Measurements from ENCODE around the gene CC2D1A. TPM values are rescaled to one million over a fixed set of nuclear protein-coding genes. Genes with fewer than 3 reads are reported as not detected.

The CC2D1A gene
- total RNA-seq, 1 donor from 2014 or later: 20.1 TPM

DNA sequence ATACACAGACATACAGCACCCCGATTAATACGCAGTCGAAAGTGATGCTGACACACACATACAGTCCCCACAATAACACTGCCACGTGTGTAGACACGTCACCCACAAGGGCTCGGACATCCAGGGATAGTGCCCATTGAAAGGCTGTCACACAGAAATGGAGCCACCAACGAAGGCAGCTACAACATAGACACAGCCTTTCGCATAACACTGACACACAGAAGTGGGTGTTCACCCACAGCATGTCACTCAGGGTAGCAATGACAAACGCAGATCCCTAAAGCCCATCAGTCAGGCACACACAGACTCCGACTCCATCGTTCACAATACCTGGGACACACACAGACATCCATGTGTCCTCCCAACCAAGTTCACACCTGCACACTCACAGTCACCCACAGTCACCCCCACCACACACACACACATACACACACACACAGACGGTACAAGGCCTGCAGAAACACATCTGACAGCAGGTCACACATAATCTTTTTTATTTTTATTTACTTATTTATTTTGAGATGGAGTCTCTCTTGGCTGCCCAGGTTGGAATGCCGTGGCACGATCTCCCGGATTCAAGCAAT is 39.4 kb upstream of the CC2D1A start:
- H3K9me3 ChIP-seq (replicated peaks): no peaks in the 10 kb centered on the region
- intact Hi-C loops (cut with micrococcal nuclease): loop anchor here (10.0 kb wide), 1 partner anchor 82 kb away; no protein-coding TSS in a partner anchor
- peak overlapping the region; percentile 85 for H3K4me3 ChIP-seq
- no peak for DNase-seq
- no peak overlapping the region for H3K27ac ChIP-seq (replicated peaks)
- TF ChIP-seq, protein P1, sequence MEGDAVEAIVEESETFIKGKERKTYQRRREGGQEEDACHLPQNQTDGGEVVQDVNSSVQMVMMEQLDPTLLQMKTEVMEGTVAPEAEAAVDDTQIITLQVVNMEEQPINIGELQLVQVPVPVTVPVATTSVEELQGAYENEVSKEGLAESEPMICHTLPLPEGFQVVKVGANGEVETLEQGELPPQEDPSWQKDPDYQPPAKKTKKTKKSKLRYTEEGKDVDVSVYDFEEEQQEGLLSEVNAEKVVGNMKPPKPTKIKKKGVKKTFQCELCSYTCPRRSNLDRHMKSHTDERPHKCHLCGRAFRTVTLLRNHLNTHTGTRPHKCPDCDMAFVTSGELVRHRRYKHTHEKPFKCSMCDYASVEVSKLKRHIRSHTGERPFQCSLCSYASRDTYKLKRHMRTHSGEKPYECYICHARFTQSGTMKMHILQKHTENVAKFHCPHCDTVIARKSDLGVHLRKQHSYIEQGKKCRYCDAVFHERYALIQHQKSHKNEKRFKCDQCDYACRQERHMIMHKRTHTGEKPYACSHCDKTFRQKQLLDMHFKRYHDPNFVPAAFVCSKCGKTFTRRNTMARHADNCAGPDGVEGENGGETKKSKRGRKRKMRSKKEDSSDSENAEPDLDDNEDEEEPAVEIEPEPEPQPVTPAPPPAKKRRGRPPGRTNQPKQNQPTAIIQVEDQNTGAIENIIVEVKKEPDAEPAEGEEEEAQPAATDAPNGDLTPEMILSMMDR (IDR thresholded peaks at IDR 0.05; ENCODE audit: borderline replicate concordance): no peak
- no peaks in the 10 kb centered on the region for H3K36me3 ChIP-seq
- peaks cover 32% of the 10 kb centered on the region for H3K4me1 ChIP-seq
- no peaks in the 10 kb centered on the region for H3K27me3 ChIP-seq (ENCODE audit: low read depth)

DNA sequence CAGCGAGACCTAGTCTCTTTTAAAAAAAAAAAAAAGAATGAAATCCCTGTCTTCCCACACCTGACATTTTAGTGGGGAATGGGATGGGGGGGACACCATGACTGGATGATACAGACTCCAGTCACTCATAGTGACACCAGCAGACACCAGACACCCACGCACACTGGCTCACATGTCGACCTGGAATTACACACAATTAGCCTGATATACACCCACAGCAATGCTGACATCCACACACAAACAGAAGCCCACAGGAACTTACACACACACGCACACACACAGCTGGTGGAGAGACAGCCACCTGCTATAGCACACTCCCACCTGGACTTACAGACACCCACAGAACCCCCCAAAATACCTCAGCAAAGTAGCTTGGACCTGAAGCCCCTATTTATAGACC is 37.3 kb upstream of the CC2D1A start:
- H3K27me3 ChIP-seq (ENCODE audit: low read depth): no peaks in the 10 kb centered on the region
- H3K4me1 ChIP-seq: peaks cover 30% of the 10 kb centered on the region
- H3K9me3 ChIP-seq (replicated peaks): no peaks in the 10 kb centered on the region
- TF ChIP-seq, protein P1 (IDR thresholded peaks at IDR 0.05; ENCODE audit: borderline replicate concordance): no peak
- no peaks in the 10 kb centered on the region for H3K36me3 ChIP-seq
- intact Hi-C loops (cut with micrococcal nuclease): loop anchor here (10.0 kb wide), 1 partner anchor 84 kb away; no protein-coding TSS in a partner anchor
- no peak for DNase-seq
- no peak overlapping the region for H3K4me3 ChIP-seq
- no peak overlapping the region for H3K27ac ChIP-seq (replicated peaks)

DNA sequence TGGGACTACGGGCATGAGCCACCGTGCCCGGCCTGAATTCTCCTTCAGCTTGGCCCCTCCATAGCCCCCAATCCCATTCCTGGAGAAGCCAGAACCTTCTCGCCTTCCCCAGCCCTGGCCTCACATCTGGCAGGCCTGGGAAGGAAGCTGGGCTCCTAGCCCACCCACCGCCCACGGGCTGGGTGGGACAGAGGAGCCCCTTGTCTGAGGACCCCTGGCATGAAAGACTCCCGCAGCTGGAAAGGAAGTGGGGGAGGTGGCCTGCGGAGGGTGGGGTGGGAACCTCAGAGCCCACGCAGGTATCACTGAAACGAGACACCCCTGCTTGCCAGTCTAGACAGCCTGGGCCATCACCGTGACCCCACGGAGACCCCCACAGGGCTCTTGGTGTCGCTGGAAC is 36.7 kb upstream of the CC2D1A start:
- Histone ChIP-seq H3K27ac (replicated peaks) (no peak overlapping the region), H3K27me3 (ENCODE audit: low read depth) (no peaks in the 10 kb centered on the region), H3K9me3 (replicated peaks) (no peaks in the 10 kb centered on the region), H3K36me3 (no peaks in the 10 kb centered on the region), H3K4me3 (no peak overlapping the region), H3K4me1 (peaks cover 25% of the 10 kb centered on the region)
- intact Hi-C loops (cut with micrococcal nuclease): loop anchor here (10.0 kb wide), 1 partner anchor 84 kb away; no protein-coding TSS in a partner anchor
- TF ChIP-seq, protein P1 (IDR thresholded peaks at IDR 0.05; ENCODE audit: borderline replicate concordance): no peak
- no peak for DNase-seq

DNA sequence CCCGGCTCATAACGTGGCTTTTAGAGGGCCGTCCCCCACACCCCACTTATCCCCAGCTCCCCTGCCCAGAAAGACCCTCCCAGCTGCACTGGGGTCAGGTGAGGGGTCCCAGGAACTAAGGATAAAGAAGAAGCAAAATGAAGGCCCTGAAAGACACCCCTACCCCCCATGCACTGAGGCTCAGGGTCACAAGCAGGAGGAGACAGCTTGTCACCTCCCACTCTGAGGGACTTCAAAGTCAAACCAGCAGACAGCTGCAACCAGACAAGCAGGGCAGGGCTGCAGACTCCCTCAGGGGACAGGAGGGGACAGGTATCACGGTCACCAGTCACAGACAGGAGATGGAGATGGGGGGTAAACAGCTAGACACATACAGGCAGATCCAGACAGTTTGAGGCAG is 35.1 kb upstream of the CC2D1A start:
- TF ChIP-seq, protein P1 (IDR thresholded peaks at IDR 0.05; ENCODE audit: borderline replicate concordance): no peak
- H3K36me3 ChIP-seq: no peaks in the 10 kb centered on the region
- no peaks in the 10 kb centered on the region for H3K27me3 ChIP-seq (ENCODE audit: low read depth)
- no peaks in the 10 kb centered on the region for H3K9me3 ChIP-seq (replicated peaks)
- H3K27ac ChIP-seq (replicated peaks): no peak overlapping the region
- intact Hi-C loops (cut with micrococcal nuclease): no loop called here
- no peak overlapping the region for H3K4me3 ChIP-seq
- H3K4me1 ChIP-seq: peaks cover 14% of the 10 kb centered on the region
- DNase-seq: no peak

DNA sequence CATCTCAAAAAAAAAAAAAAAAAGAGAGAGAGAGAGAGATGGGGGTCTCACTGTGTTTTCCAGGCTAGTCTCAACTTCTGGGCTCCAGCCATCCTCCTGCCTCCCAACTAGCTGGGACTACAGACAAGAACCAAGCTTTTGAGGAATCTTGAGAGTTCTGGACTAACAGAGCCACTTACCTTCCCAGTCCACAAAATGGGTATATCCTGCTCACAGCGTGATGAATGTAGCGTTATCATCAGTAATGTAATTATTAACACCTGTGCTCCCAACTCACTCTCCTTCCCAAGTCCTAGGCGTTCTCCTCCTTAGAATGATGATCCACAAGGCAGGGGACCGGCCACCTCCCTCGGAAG is 33.7 kb upstream of the CC2D1A start:
- DNase-seq: no peak

More for the DNA sequence above, 33.7 kb upstream of the CC2D1A start:
- no peaks in the 10 kb centered on the region for H3K36me3 ChIP-seq
- TF ChIP-seq, protein P1 (IDR thresholded peaks at IDR 0.05; ENCODE audit: borderline replicate concordance): no peak
- no peaks in the 10 kb centered on the region for H3K27me3 ChIP-seq (ENCODE audit: low read depth)
- H3K27ac ChIP-seq (replicated peaks): no peak overlapping the region
- H3K9me3 ChIP-seq (replicated peaks): no peaks in the 10 kb centered on the region
- peak overlapping the region; percentile 62 for H3K4me3 ChIP-seq
- intact Hi-C loops (cut with micrococcal nuclease): no loop called here
- H3K4me1 ChIP-seq: peaks cover 7% of the 10 kb centered on the region

Measured in left ventricle myocardium inferior (tissue), 1 donor.